GM10248 (cell line): ENCODE results near the gene TSPAN18.

Experiments
- CTCF ChIA-PET: fragments of 300-600 bp; sonication (Branson Sonifier 250); formaldehyde crosslinking; extraction: SDS; loops from one replicate; lab custom pipeline; 2021; ENCODE audit warnings: antibody characterized with exemption; lab: Yijun Ruan, JAX
- POLR2A ChIA-PET: fragments of 350-650 bp; sonication (Branson Sonifier 250); formaldehyde crosslinking; extraction: SDS; loops from one replicate; lab custom pipeline; 2020; ENCODE audit warnings: antibody characterized with exemption; lab: Yijun Ruan, JAX
- DNase-seq: peaks from one replicate; pipeline ENCODE4 v3.0.0; 2012; ENCODE audit errors: extremely low spot score
- CTCF ChIP-seq: IDR thresholded peaks from 2 replicates; pipeline ENCODE4 v1.5.1; 2012; ENCODE audit warnings: mild to moderate bottlenecking, low read depth; ENCODE audit errors: extremely low read depth, missing control alignments, control extremely low read depth

The TSPAN18 gene

GRCh38 chr11:44870181-44870580 is 143.4 kb downstream of the TSPAN18 start:
- DNase-seq: no peak
- TF ChIP-seq CTCF: no peak
- POLR2A ChIA-PET: no interaction called here
- CTCF ChIA-PET: interaction anchor here (1.1 to 2.2 kb wide), 4 partner anchors 12 to 144 kb away, joined by 3 to 7 read pairs (median 6); partner anchors contain the start of gene TSPAN18

GRCh38 chr11:44870615-44871176 is 143.9 kb downstream of the TSPAN18 start:
- POLR2A ChIA-PET: no interaction called here
- no peak for TF ChIP-seq CTCF
- no peak for DNase-seq
- CTCF ChIA-PET: interaction anchor here (1.0 to 2.2 kb wide), 4 partner anchors 56 to 254 kb away, joined by 3 to 7 read pairs (median 6); partner anchors contain the start of gene TSPAN18

GRCh38 chr11:44871682-44872081 is 144.9 kb downstream of the TSPAN18 start:
- POLR2A ChIA-PET: interaction anchor here (0.7 kb wide), 1 partner anchor 14 kb away, joined by 3 read pairs; no protein-coding TSS in a partner anchor
- DNase-seq: peak; percentile 55
- CTCF ChIA-PET: interaction anchor here (0.9 to 2.2 kb wide), 6 partner anchors 9 to 255 kb away, joined by 3 to 7 read pairs (median 3); no protein-coding TSS in a partner anchor

GRCh38 chr11:44872556-44872955 is 145.8 kb downstream of the TSPAN18 start:
- ChIA-PET CTCF (no interaction called here), POLR2A (no interaction called here)
- DNase-seq: no peak
- no peak for TF ChIP-seq CTCF

GRCh38 chr11:44873537-44873936 is 146.8 kb downstream of the TSPAN18 start:
- no peak for TF ChIP-seq CTCF
- CTCF ChIA-PET: interaction anchor here (1.0 kb wide), 2 partner anchors 10 to 19 kb away, joined by 4 read pairs; no protein-coding TSS in a partner anchor
- POLR2A ChIA-PET: no interaction called here
- DNase-seq: no peak

GRCh38 chr11:44874284-44874683 is 147.5 kb downstream of the TSPAN18 start:
- CTCF ChIA-PET: interaction anchor here (1.0 kb wide), 2 partner anchors 10 to 18 kb away, joined by 4 read pairs; no protein-coding TSS in a partner anchor
- DNase-seq: no peak

More at GRCh38 chr11:44874284-44874683, 147.5 kb downstream of the TSPAN18 start:
- POLR2A ChIA-PET: no interaction called here
- no peak for TF ChIP-seq CTCF
